Heart left ventricle (tissue), 16 donors: Measurements from ENCODE around the gene IP6K2. TPM values are rescaled to one million over a fixed set of nuclear protein-coding genes. Genes with fewer than 3 reads are reported as not detected.

Experiments used
- ATAC-seq, 4 donors: fragments of 200-7000 bp; cut with Tn5 transposase; one replicate each; pipeline ENCODE4 v1.9.1; 2020 to 2022; ENCODE audit warnings: moderate library complexity in 4 of 4, mild to moderate bottlenecking in 3 of 4, moderate number of reproducible peaks in 1 of 4
- DNase-seq, 5 donors: peaks; one replicate each; pipeline ENCODE4 v3.0.0-alpha.2; 2020
- H3K27ac ChIP-seq, 12 donors: fragments of 200-600 bp; sonication (generic) in 4 of 12; one replicate each; pipeline versions ENCODE4 v1.5.0 to v1.8.0; 2016 to 2022; ENCODE audit warnings: mild to moderate bottlenecking in 2 of 12
- H3K27me3 ChIP-seq, 9 donors: fragments of 200-600 bp; sonication (generic) in 2 of 9; one replicate each; pipeline versions ENCODE4 v1.5.1 to v1.8.0; 2016 to 2022; ENCODE audit warnings: mild to moderate bottlenecking in 3 of 9
- H3K36me3 ChIP-seq, 9 donors: fragments of 200-600 bp; sonication (generic) in 2 of 9; one replicate each; pipeline versions ENCODE4 v1.5.0 to v1.8.0; 2018 to 2022; ENCODE audit warnings: mild to moderate bottlenecking in 2 of 9
- H3K4me1 ChIP-seq, 12 donors: fragments of 200-600 bp; sonication (generic) in 4 of 12; one replicate each; pipeline versions ENCODE4 v1.5.0 to v1.8.0; 2016 to 2022; ENCODE audit warnings: mild to moderate bottlenecking in 3 of 12
- H3K4me3 ChIP-seq, 12 donors: fragments of 200-600 bp; sonication (generic) in 4 of 12; one replicate each; pipeline versions ENCODE4 v1.5.0 to v1.8.0; 2017 to 2022; ENCODE audit warnings: mild to moderate bottlenecking in 9 of 12, moderate library complexity in 4 of 12
- H3K9me3 ChIP-seq, 12 donors: fragments of 200-600 bp; sonication (generic) in 4 of 12; one replicate each; pipeline versions ENCODE4 v1.5.0 to v1.8.0; 2016 to 2022; ENCODE audit warnings: mild to moderate bottlenecking in 1 of 12
- CTCF ChIP-seq, 12 donors: fragments of 200-600 bp; sonication (generic) in 4 of 12; IDR thresholded peaks; one replicate each; pipeline versions ENCODE4 v1.5.0 to v1.8.0; 2018 to 2022; ENCODE audit warnings: antibody characterized with exemption in 12 of 12, mild to moderate bottlenecking in 5 of 12
- POLR2A ChIP-seq, 2 donors: fragments of 450-650 bp; IDR thresholded peaks; one replicate each; pipeline ENCODE4 v1.6.1; 2017; ENCODE audit warnings: antibody characterized with exemption in 2 of 2, mild to moderate bottlenecking in 2 of 2, moderate library complexity in 2 of 2
- WGBS, 4 donors: extraction: QIAGEN DNeasy Blood & Tissue Kit in 2 of 4; methylation state at CpG; one replicate each; pipeline versions ENCODE4 v1.1.5 to v1.1.7; 2013 to 2018; 5-methylcytosine and 5-hydroxymethylcytosine counted together
- intact Hi-C, 10 donors: fragments of 100-400 bp; cut with DNase I; formaldehyde crosslinking; loops; one replicate each; pipeline versions ENCODE4 v1.11.1 to v1.14.2; 2022
- polyA plus RNA-seq, 2 donors: library from polyadenylated mRNA; stranded (reverse); fragments of 200-250 nt; gene quantifications; one replicate each; pipeline ENCODE4 v1.2.3, GENCODE V29; 2013
- total RNA-seq, 9 donors: library from RNA; depleted of rRNA in 2 of 9; stranded (reverse); fragments of >200 nt in 2 of 9; fragmentation: NEBNext Ultra II Directional in 3 of 9; extraction: Animal tissue kit (Norgen Biotek cat#: 25700) in 3 of 9; gene quantifications; one replicate each; pipeline versions ENCODE4 v1.1.0 to v1.2.4, GENCODE V29; 2016 to 2023
- donor health status: ischemic (EF 13 %, LVEDD 7.1; RV severe dilation, severe dysfunction).
- donor health status: healthy with polysubstance abuse.
- donor health status: DM: no; HTN: yes; CAD: no.
- donor health status: DM: no; HTN: no; CAD: no.
- donor health status: ischemic (EF 25% LVEDD 6.9; RV normal size, moderate dysfunction).
- donor health status: ischemic (EF 25% LVEDD 5.7; RV mildly dilated, moderate dysfunction).
- donor health status: healthy.
- donor health status: DM: yes; HTN: yes; CAD: no.
- donor health status: ischemic (EF 35%, LVEDD 5.7; RV mildly dilated, moderate dysfunction).
- donor health status: nonischemic (EF 11% LVEDD 7.7; RV severe dilation, severe dysfunction).
- donor health status: DM: yes; HTN: yes; CAD: no.
- donor health status: PGD.
- donor health status: ischemic (EF 29% LVEDD 5.4; RV normal size, mild dysfunction).
- donor health status: nonischemic (EF 23%, LVEDD 6.1; RV moderate dilation, normal function).

Gene IP6K2
- total and polyA plus RNA-seq, 11 donors: 14.1 to 42.7 (median 26.2) TPM

- Histone ChIP-seq H3K4me1 (peaks cover 0 to 23% (median 13%) of the 10 kb centered on the region in 12 donors), H3K36me3 (no peaks in the 10 kb centered on the region), H3K4me3 (peak overlapping the region; percentile 33 to 83 (median 68)), H3K9me3 (no peaks in the 10 kb centered on the region), H3K27me3 (peaks cover 0 to 10% (median 0%) of the 10 kb centered on the region in 9 donors), H3K27ac (peak overlapping the region in 11 of 12 donors; percentile 27 to 79 (median 70))
- no peak for TF ChIP-seq POLR2A (IDR thresholded peaks at IDR 0.05)
- peak; percentile 51 to 78 (median 66) for TF ChIP-seq CTCF (IDR thresholded peaks at IDR 0.05)
- 2 to 15% (median 7%) methylated on average over 37 to 94 of the region's 94 CpGs for WGBS, 4 donors
- peak; percentile 81 to 92 (median 87) for DNase-seq
- intact Hi-C loops: no loop called here
- ATAC-seq: peak; percentile 62 to 95 (median 90)
Observed at GRCh38 chr3:48656061-48656840, 60.8 kb downstream of the IP6K2 start.

- peak overlapping the region in 6 of 12 donors; percentile 65 to 79 (median 72) for H3K27ac ChIP-seq
- no peak for ATAC-seq
- peak overlapping the region; percentile 33 to 83 (median 68) for H3K4me3 ChIP-seq
- TF ChIP-seq CTCF (IDR thresholded peaks at IDR 0.05) (no peak), POLR2A (IDR thresholded peaks at IDR 0.05) (no peak)
- peaks cover 0 to 19% (median 11%) of the 10 kb centered on the region in 12 donors for H3K4me1 ChIP-seq
- DNase-seq: no peak
- intact Hi-C loops: no loop called here
- 12 to 15% (median 13%) methylated on average over 22 to 30 of the region's 30 CpGs for WGBS, 4 donors
- H3K9me3 ChIP-seq: no peaks in the 10 kb centered on the region
- H3K27me3 ChIP-seq: peaks cover 0 to 4% (median 0%) of the 10 kb centered on the region in 9 donors
- no peaks in the 10 kb centered on the region for H3K36me3 ChIP-seq
Observed at GRCh38 chr3:48655606-48656005, 61.4 kb downstream of the IP6K2 start.

DNA sequence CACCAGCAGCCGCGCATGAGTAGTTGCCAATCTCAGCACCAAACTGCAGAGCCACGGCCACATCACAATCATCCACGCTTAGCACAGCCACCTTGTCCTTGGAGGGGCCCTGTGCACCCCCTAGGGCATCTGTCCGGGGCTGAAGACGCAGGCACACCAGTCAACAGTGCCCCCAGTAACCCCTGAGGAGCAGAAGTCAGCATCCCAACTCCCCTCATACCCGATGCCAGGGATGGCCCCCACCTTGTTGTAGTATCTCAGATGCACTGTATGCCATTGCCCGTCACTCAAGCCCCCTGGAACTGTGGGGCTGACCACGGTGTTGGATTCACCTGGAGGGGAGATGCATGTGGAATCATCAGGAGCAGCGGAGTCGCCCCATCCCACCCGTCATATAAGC lies 62.0 kb downstream of the IP6K2 start:
- no peak for TF ChIP-seq POLR2A (IDR thresholded peaks at IDR 0.05)
- no peak for TF ChIP-seq CTCF (IDR thresholded peaks at IDR 0.05)
- Histone ChIP-seq H3K27me3 (no peaks in the 10 kb centered on the region), H3K27ac (no peak overlapping the region), H3K4me1 (peaks cover 0 to 19% (median 11%) of the 10 kb centered on the region in 12 donors), H3K9me3 (no peaks in the 10 kb centered on the region), H3K36me3 (no peaks in the 10 kb centered on the region), H3K4me3 (no peak overlapping the region)
- no peak for ATAC-seq
- no peak for DNase-seq
- intact Hi-C loops: no loop called here
- 94 to 95% (median 94%) methylated on average over 10 to 12 of the region's 12 CpGs for WGBS, 4 donors

GRCh38 chr3:48652923-48653715 lies 63.9 kb downstream of the IP6K2 start:
- no peaks in the 10 kb centered on the region for H3K36me3 ChIP-seq
- intact Hi-C loops: no loop called here
- no peak overlapping the region for H3K4me3 ChIP-seq
- ATAC-seq (no peak), DNase-seq (no peak)
- no peaks in the 10 kb centered on the region for H3K27me3 ChIP-seq
- TF ChIP-seq POLR2A (IDR thresholded peaks at IDR 0.05) (no peak), CTCF (IDR thresholded peaks at IDR 0.05) (no peak)
- 96 to 97% (median 96%) methylated on average over 14 to 15 of the region's 15 CpGs for WGBS, 4 donors
- no peaks in the 10 kb centered on the region for H3K9me3 ChIP-seq
- peaks cover 0 to 19% (median 11%) of the 10 kb centered on the region in 12 donors for H3K4me1 ChIP-seq
- H3K27ac ChIP-seq: no peak overlapping the region
